SK-N-SH (cell line): Measurements from ENCODE around the gene DDX31. TPM values are rescaled to one million over a fixed set of nuclear protein-coding genes. Genes with fewer than 3 reads are reported as not detected.

ENCODE experiments used
- CTCF ChIA-PET: fragments of 300-600, 350-600 bp; formaldehyde crosslinking; extraction: SDS; loops from one replicate; lab custom pipeline; 2021; lab: Yijun Ruan, JAX
- POLR2A ChIA-PET: fragments of 350-600 bp; sonication (Branson Sonifier 250); formaldehyde crosslinking; extraction: SDS; loops from one replicate; lab custom pipeline; 2020; ENCODE audit warnings: antibody characterized with exemption, inconsistent platforms; lab: Yijun Ruan, JAX
- DNase-seq: peaks from one replicate; pipeline ENCODE4 v3.0.0; 2012
- H2AFZ ChIP-seq: fragments of 200-600 bp; sonication (generic); 2 replicates; pipeline ENCODE4 v1.8.1; 2016; ENCODE audit warnings: antibody characterized with exemption, mild to moderate bottlenecking, low read depth
- H3F3A ChIP-seq: fragments of 200-600 bp; sonication (generic); replicated peaks from 2 replicates; pipeline ENCODE3; 2016; ENCODE audit warnings: antibody characterized with exemption, mild to moderate bottlenecking; ENCODE audit not compliant: insufficient read depth
- H3K27ac ChIP-seq, 2 experiments: fragments of 200-500 bp in 1 of 2; fragments of 200-600 bp in 1 of 2; sonication (Bioruptor generic) in 1 of 2; sonication (generic), shearing (Covaris generic) in 1 of 2; 2 replicates each; pipeline versions ENCODE4 v1.5.1 to v1.6.1; 2014 to 2016; ENCODE audit warnings: low read depth in 2 of 2, inconsistent platforms in 1 of 2, low read length in 1 of 2, mild to moderate bottlenecking in 1 of 2, mixed read lengths in 1 of 2
- H3K27me3 ChIP-seq: fragments of 200-600 bp; sonication (generic), shearing (Covaris generic); 2 replicates; pipeline ENCODE4 v1.6.1; 2016; ENCODE audit warnings: mixed run types; ENCODE audit not compliant: insufficient read depth
- H3K36me3 ChIP-seq, 2 experiments: fragments of 200-500 bp in 1 of 2; fragments of 200-600 bp in 1 of 2; sonication (Bioruptor generic) in 1 of 2; sonication (generic) in 1 of 2; replicated peaks in 1 of 2; 2 replicates each; pipeline versions ENCODE3 to v1.5.1; 2014 to 2016; ENCODE audit warnings: low read length in 1 of 2, mild to moderate bottlenecking in 1 of 2; ENCODE audit not compliant: insufficient read depth in 2 of 2, control insufficient read depth in 1 of 2
- H3K4me1 ChIP-seq, 2 experiments: fragments of 200-500 bp in 1 of 2; fragments of 200-600 bp in 1 of 2; sonication (Bioruptor generic) in 1 of 2; sonication (generic), shearing (Covaris generic) in 1 of 2; 2 replicates each; pipeline versions ENCODE4 v1.5.1 to v1.6.1; 2014 to 2016; ENCODE audit warnings: low read depth in 1 of 2, low read length in 1 of 2, mixed run types in 1 of 2; ENCODE audit not compliant: insufficient read depth in 2 of 2, control insufficient read depth in 1 of 2
- H3K4me2 ChIP-seq: fragments of 200-600 bp; sonication (generic), shearing (Covaris generic); 2 replicates; pipeline ENCODE4 v1.6.1; 2017; ENCODE audit warnings: mixed run types
- H3K4me3 ChIP-seq, 2 experiments: fragments of 200-500 bp in 1 of 2; fragments of 200-600 bp in 1 of 2; sonication (Bioruptor generic) in 1 of 2; sonication (generic), shearing (Covaris generic) in 1 of 2; 2 replicates each; pipeline versions ENCODE4 v1.5.1 to v1.8.1; 2014 to 2016; ENCODE audit warnings: low read depth in 2 of 2, inconsistent platforms in 1 of 2, low read length in 1 of 2, mild to moderate bottlenecking in 1 of 2, mixed read lengths in 1 of 2, moderate library complexity in 1 of 2
- H3K79me2 ChIP-seq: fragments of 200-600 bp; sonication (generic); 2 replicates; pipeline ENCODE4 v1.8.1; 2017; ENCODE audit warnings: mild to moderate bottlenecking; ENCODE audit not compliant: insufficient read depth
- H3K9ac ChIP-seq: fragments of 200-600 bp; sonication (generic); 2 replicates; pipeline ENCODE4 v1.6.1; 2017; ENCODE audit warnings: mixed run types
- H3K9me2 ChIP-seq: fragments of 200-600 bp; sonication (generic); 2 replicates; pipeline ENCODE4 v1.6.1; 2017; ENCODE audit warnings: mixed run types
- H3K9me3 ChIP-seq: fragments of 200-600 bp; sonication (generic); 2 replicates; pipeline ENCODE4 v1.6.1; 2017; ENCODE audit warnings: mixed run types, mild to moderate bottlenecking, moderate library complexity
- H4K20me1 ChIP-seq: fragments of 200-600 bp; sonication (generic); 2 replicates; pipeline ENCODE4 v1.6.1; 2017; ENCODE audit warnings: mild to moderate bottlenecking, mixed run types; ENCODE audit not compliant: insufficient read depth
- CHD2 ChIP-seq: fragments of 150-350 bp; IDR thresholded peaks from 2 replicates; pipeline ENCODE4 v1.6.1; 2018; ENCODE audit warnings: low read length; ENCODE audit not compliant: partially characterized antibody
- ELF1 ChIP-seq: IDR thresholded peaks from 2 replicates; pipeline ENCODE4 v1.4.0; 2012
- EP300 ChIP-seq, 2 experiments: IDR thresholded peaks; 2 replicates each; pipeline versions ENCODE4 v1.4.0 to v1.6.1; 2012; ENCODE audit warnings: borderline replicate concordance in 1 of 2, low read depth in 1 of 2, low read length in 1 of 2
- GATA2 ChIP-seq: sonication (generic); formaldehyde crosslinking; IDR thresholded peaks from 2 replicates; pipeline ENCODE4 v1.5.0; 2020; ENCODE audit warnings: mild to moderate bottlenecking, missing genetic modification reagents
- JUND ChIP-seq: IDR thresholded peaks from 2 replicates; pipeline ENCODE4 v1.4.0; 2012
- MAX ChIP-seq: IDR thresholded peaks from 2 replicates; pipeline ENCODE4 v1.4.0; 2012; ENCODE audit warnings: low read depth
- NFIC ChIP-seq: IDR thresholded peaks from 2 replicates; pipeline ENCODE4 v1.4.0; 2012; ENCODE audit warnings: borderline replicate concordance
- PBX3 ChIP-seq: IDR thresholded peaks from 2 replicates; pipeline ENCODE4; 2012
- POLR2AphosphoS5 ChIP-seq: IDR thresholded peaks from 2 replicates; pipeline ENCODE4 v1.6.1; 2012; ENCODE audit warnings: low read depth, low read length
- RCOR1 ChIP-seq: fragments of 150-350 bp; IDR thresholded peaks from 2 replicates; pipeline ENCODE4 v1.6.1; 2017; ENCODE audit warnings: antibody characterized with exemption, low read length
- REST ChIP-seq: IDR thresholded peaks from 2 replicates; pipeline ENCODE4 v1.6.1; 2012; ENCODE audit warnings: mild to moderate bottlenecking, low read depth, low read length, moderate library complexity
- SIN3A ChIP-seq: IDR thresholded peaks from 2 replicates; pipeline ENCODE4 v1.6.1; 2012; ENCODE audit warnings: low read depth, mild to moderate bottlenecking, low read length, moderate library complexity, borderline replicate concordance
- TEAD4 ChIP-seq: IDR thresholded peaks from 2 replicates; pipeline ENCODE4 v1.4.0; 2012; ENCODE audit warnings: mild to moderate bottlenecking, borderline replicate concordance; ENCODE audit not compliant: insufficient read depth
- ZBTB33 ChIP-seq: IDR thresholded peaks from 2 replicates; pipeline ENCODE4 v1.4.0; 2012; ENCODE audit warnings: low read depth, borderline replicate concordance
- WGBS: methylation state at CpG from one replicate; pipeline ENCODE4 v1.1.6; 2017; ENCODE audit warnings: low lambda C conversion rate; 5-methylcytosine and 5-hydroxymethylcytosine counted together
- polyA plus RNA-seq, 3 experiments: library from polyadenylated mRNA; depleted of rRNA; stranded (reverse); fragments of >200 nt; gene quantifications; 2 replicates each; pipeline ENCODE4 v1.2.3, GENCODE V29; 2012

DDX31 gene
- polyA plus RNA-seq, 1 of the 3 experiments (the other 2 are of a cell fraction): 13.9 TPM

- CTCF ChIA-PET: interaction anchor here (0.8 to 5.2 kb wide), 4 partner anchors 17 to 280 kb away, joined by 3 to 60 read pairs (median 22); no protein-coding TSS in a partner anchor
- DNase-seq: no peak
These were observed 120.8 kb downstream of the DDX31 start for GRCh38 chr9:132548751-132549640.

GRCh38 chr9:132547976-132548730, 121.6 kb downstream of the DDX31 start:
- no peaks in the 10 kb centered on the region for H3K9me2 ChIP-seq
- no peaks in the 10 kb centered on the region for H3K79me2 ChIP-seq
- H3K36me3 ChIP-seq: no peaks in the 10 kb centered on the region
- DNase-seq: no peak
- H3K9ac ChIP-seq: no peak overlapping the region
- H2AFZ ChIP-seq: no peak overlapping the region
- peaks cover 0 to 49% of the 10 kb centered on the region in 2 experiments; a peak in 1 of 4 replicates for H3K4me1 ChIP-seq
- no peaks in the 10 kb centered on the region for H4K20me1 ChIP-seq
- no peaks in the 10 kb centered on the region for H3F3A ChIP-seq
- H3K9me3 ChIP-seq: no peaks in the 10 kb centered on the region
- H3K27ac ChIP-seq: peak overlapping the region in 1 of 2 experiments; percentile 85; a peak in 1 of 4 replicates
- WGBS: 66% methylated on average over 18 of the region's 21 CpGs
- ChIA-PET POLR2A (no interaction called here), CTCF (interaction anchor here (0.7 to 5.2 kb wide), 7 partner anchors 7 to 136 kb away, joined by 3 to 60 read pairs (median 6); no protein-coding TSS in a partner anchor)
- no peaks in the 10 kb centered on the region for H3K27me3 ChIP-seq
- H3K4me3 ChIP-seq: no peak overlapping the region
- H3K4me2 ChIP-seq: no peak overlapping the region
- TF ChIP-seq POLR2AphosphoS5 (no peak), REST (no peak), RCOR1 (no peak), JUND (no peak), SIN3A (no peak), MAX (no peak), GATA2 (CRISPR knock-in tag) (no peak), CHD2 (no peak), TEAD4 (no peak), PBX3 (no peak), ELF1 (no peak)

More at GRCh38 chr9:132548751-132549640, 120.8 kb downstream of the DDX31 start:
- Histone ChIP-seq H3F3A (no peaks in the 10 kb centered on the region), H3K4me2 (no peak overlapping the region), H3K9me3 (no peaks in the 10 kb centered on the region), H3K4me1 (peaks cover 0 to 42% of the 10 kb centered on the region in 2 experiments; a peak in 1 of 4 replicates), H3K9ac (no peak overlapping the region), H3K4me3 (no peak overlapping the region), H3K79me2 (no peaks in the 10 kb centered on the region), H3K36me3 (no peaks in the 10 kb centered on the region), H3K27ac (0 out of 4 replicates have a peak overlapping the region, but pooled peaks of 1 of the 2 experiments have one; percentile 24), H2AFZ (no peak overlapping the region)
- WGBS: 66% methylated on average over 17 of the region's 17 CpGs
- POLR2A ChIA-PET: no interaction called here
- TF ChIP-seq CHD2: no peak
- no peak for TF ChIP-seq EP300 (IDR thresholded peaks at IDR 0.05; ENCODE audit: borderline replicate concordance in 1 of 2, low read depth in 1 of 2, low read length in 1 of 2)
- TF ChIP-seq ZBTB33: no peak
- no peak for TF ChIP-seq NFIC
- TF ChIP-seq, all 33 proteins: peak for 0
- H3K27me3 ChIP-seq: no peaks in the 10 kb centered on the region
- no peaks in the 10 kb centered on the region for H4K20me1 ChIP-seq
- H3K9me2 ChIP-seq: no peaks in the 10 kb centered on the region
